Measurements from ENCODE around the gene CFD.
"Not testable (repeated sequence)": the region's sequence is repeated elsewhere in the genome, so short reads cannot be mapped to it uniquely, and the experiment has no call there.

The CFD gene

DNA sequence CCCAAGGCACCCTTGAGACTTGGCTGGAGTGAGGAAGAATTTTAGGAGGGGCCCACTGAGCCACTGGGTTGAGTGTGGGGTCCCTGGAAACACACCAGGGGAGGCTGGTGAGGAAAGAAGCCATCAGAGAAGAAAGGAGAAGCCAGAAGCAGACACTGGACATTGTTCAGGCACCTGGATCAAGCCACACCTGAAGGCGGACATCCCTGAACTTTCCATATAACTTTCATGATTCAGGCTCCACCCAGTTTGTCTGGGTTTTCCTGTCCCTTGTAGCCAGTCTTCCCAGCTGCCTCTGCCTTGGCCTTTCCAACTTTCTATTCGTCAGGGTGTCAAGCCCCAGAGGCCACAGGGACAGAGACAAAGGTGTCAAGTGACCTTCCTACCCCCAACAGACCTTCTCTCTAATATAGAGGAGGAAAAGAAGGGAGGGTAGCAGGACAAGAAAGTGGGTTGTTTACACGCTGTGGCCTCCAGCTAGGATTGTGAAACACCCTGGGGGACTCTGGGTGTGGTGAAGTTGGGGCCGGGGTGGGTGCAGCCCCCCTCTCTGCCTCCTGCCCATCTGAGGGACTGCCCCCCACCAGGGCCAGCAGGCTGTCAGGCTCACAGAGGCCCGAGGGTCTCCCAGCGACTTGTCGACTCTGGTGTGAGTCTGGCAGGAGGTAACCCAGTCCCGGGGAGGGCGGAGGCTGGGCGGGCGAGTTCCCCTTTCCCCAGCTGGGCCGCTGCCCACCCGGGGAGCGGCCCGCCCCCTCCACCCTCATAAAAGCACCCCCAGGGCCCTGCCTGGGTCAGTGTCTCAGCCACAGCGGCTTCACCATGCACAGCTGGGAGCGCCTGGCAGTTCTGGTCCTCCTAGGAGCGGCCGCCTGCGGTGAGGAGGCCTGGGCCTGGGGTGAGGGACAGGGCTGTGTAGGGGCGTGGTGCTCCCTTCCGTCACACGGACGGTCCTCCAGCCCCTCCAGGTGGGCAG, at the start of gene CFD:
CFD (plus strand) TSS at position 797 of the 976 bp plus-strand sequence; CDS start at position 823, 26 bp downstream.
- DNase-seq, result no peak

DNA sequence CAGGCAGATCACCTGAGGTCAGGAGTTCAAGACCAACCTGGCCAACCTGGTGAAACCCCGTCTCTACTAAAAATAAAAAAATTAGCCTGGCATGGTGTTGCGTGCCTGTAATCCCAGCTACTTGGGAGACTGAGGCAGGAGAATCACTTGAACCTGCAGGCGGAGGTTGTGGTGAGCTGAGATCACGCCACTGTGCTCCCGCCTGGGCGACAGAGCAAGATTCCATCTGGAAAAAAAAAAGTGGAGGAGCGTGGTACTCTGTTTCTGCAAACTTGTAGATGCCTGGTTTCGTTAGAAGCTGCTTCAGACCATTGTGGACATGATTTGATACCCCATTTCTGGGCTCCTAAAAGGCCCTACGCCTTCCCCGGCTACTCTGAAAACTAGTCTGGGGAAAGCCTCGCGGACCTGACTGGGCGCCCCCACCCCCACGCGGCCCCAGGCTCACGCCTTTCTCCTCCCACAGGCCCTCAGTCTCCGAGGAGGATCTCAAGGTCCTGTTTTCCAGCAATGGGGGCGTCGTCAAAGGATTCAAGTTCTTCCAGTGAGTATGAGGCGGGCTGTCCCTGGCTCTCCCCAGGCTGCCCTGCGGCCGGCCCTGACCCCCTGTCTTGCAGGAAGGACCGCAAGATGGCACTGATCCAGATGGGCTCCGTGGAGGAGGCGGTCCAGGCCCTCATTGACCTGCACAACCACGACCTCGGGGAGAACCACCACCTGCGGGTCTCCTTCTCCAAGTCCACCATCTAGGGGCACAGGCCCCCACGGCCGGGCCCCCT, 49.2 kb upstream of the CFD start:
- DNase-seq, result no peak

DNA sequence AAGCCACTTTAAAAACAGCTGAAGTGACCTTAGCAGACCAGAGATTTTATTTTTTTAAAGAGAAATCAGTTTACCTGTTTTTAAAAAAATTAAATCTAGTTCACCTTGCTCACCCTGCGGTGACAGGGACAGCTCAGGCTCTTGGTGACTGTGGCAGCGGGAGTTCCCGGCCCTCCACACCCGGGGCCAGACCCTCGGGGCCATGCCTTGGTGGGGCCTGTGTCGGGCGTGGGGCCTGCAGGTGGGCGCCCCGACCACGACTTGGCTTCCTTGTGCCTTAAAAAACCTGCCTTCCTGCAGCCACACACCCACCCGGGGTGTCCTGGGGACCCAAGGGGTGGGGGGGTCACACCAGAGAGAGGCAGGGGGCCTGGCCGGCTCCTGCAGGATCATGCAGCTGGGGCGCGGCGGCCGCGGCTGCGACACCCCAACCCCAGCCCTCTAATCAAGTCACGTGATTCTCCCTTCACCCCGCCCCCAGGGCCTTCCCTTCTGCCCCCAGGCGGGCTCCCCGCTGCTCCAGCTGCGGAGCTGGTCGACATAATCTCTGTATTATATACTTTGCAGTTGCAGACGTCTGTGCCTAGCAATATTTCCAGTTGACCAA, 48.5 kb upstream of the CFD start:
- DNase-seq, result no peak

DNA sequence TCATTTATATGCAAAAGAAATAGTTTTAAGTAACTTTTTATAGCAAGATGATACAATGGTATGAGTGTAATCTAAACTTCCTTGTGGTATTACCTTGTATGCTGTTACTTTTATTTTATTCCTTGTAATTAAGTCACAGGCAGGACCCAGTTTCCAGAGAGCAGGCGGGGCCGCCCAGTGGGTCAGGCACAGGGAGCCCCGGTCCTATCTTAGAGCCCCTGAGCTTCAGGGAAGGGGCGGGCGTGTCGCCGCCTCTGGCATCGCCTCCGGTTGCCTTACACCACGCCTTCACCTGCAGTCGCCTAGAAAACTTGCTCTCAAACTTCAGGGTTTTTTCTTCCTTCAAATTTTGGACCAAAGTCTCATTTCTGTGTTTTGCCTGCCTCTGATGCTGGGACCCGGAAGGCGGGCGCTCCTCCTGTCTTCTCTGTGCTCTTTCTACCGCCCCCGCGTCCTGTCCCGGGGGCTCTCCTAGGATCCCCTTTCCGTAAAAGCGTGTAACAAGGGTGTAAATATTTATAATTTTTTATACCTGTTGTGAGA, 47.9 kb upstream of the CFD start:
- no peak for DNase-seq

DNA sequence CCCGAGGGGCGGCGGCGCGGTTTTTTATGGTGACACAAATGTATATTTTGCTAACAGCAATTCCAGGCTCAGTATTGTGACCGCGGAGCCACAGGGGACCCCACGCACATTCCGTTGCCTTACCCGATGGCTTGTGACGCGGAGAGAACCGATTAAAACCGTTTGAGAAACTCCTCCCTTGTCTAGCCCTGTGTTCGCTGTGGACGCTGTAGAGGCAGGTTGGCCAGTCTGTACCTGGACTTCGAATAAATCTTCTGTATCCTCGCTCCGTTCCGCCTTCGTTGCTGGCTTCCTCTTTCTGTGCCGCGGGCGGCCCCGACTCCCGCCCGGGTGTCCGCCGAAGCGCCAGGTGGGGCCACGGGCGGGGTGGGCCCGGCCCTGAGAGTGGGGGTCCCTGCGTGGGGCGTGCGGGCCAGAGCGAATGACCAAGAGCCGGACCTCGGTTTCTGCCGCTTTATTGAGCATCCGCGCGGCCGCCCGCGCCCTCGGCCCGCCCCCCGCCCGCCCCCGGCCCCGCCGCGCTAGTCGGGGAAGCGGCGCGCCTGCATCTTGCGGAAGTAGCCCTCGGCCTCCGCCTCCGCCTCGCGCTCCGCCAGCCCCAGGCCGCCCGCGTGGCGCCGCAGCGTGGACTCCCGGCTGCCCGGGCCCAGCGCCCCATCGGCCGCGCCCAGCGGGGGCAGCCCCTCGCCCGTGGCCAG, 47.3 kb upstream of the CFD start:
- DNase-seq, result no peak

DNA sequence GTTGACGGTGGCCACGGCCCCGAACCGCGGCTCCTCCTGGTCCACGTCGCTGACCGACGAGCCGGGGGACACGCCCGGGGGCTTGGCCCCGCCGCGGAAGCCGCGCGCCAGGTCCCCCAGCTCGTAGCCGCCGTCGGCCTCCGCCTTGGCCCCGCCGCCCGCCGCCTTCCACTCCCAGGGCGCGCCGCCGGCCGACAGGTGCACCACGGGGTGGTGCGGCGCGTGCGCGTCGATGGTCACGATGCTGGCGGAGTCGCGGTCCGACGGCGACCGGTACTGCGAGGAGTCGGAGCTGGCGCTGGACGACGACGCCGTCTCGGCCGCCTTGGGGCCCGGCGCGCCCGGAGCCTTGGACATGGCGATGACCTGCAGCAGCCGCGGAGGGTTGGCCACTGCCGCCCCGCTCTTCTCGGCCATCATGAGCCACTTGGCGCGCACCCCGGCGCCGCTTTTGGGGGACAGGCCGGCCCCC, 46.7 kb upstream of the CFD start:
- no peak for DNase-seq

DNA sequence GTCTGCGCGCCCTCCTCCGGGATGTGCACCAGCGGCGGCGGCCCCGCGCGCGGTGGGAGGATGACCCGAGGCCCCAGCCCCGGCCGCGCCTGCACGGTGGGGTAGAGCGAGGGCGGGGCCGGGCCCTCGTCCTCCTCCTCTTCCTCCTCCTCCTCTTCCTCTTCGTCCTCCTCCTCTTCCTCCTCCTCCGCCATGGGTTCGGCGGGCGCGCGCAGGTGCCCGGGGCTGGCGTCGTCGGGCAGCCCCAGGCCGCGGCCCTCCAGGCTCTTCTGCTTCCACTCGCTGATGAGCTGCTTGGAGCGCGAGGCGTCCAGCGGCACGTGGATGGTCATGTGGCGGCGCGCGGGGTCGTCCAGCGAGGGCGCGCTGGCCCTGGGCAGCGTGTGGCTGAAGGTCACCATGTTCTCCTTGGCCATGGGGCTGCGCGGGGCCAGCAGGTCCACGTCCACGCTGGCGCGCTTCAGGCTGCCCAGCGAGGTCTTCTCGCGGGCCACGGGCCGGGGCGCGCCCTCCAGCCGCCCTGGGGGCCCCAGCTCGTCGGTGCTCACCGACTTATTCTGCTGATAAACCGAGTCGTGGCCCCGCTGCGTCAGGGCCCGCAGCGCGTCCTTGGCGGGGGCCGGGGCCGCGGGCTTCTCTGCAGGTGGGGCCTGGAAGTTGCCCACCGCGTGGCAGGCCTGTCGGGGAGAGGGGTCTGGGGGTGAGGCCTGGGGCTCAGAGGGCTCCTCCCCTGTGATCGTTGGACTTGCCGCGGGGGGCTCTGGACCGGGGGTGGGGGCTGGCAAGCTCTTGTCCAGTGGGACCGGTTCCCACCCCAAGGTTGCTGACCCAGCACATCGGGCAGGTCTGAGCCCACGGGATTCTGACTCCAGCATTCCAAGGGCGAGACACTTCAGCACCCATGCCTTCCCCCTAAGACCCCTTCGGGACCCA, 46.0 kb upstream of the CFD start:
- DNase-seq, result no peak

DNA sequence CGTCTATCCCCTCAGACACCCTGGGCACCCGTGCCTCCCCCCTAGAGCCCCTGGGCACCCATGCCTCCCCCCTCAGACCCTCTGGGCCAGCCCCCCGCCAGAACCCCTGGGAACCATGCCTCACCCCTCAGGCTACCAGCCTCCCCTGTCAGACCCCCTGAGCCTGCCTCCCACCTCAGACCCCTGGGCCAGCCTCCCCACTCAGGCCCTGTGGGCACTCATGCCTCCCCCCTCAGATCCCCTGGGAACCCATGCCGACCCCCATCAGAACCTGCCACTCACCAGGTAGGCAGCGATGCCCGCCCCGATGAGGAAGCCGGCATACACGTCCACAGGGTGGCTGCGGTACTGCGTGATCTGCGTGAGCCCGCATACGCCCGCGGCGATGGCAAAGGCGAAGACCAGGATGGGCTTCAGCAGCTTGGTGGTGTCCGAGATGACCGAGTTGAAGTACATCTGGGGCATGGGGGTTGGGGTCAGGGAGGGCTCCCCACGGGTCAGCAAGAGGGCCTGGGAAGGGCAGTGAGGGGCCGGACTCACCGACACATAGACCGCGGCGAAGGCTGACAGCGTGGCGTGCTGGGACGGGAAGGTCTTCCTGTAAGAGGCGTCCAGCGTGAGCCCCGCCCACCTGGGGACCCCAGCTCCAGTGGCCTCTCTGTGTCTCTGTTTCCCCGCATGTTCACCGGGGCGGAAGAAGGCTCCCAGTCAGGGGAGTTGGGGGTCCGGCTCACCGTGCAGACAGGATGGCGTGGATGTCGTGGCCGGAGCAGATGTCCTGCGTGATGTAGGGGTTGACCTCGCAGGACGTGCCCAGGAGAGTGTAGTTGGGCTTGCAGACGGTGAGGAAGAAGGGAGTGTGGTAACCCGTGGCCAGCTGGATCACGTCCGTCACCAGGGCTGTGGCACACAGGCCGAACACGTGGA, 45.0 kb upstream of the CFD start:
- DNase-seq, result no peak

DNA sequence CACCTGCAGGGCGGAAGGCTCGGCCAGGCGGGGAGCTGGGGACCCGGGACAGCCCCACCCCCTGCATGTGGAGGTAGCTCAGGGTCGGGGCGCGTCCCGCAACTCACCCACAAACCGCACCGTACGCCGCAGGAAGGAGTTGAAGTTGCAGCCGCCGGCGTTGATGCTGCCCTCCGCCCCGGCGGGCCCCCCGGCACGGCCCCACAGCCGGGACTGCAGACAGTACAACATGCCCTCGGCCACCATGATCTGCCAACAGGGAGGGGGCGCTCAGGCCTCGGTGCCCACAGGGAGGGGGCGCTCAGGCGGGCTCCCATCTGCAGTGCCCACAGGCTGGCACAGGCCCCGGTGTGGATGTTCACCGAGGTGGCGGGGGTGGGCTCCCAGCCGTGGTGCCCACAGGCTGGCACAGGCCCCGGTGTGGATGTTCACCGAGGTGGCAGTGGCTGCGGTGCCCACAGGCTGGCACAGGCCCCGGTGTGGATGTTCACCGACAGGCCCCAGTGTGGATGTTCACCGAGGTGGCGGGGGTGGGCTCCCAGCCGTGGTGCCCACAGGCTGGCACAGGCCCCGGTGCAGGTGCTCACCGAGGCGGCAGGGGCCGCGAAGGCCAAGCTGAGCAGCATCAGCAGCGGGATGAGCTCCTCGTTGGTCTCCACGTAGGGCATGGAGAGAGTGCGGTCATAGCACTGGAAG, 44.2 kb upstream of the CFD start:
- DNase-seq, result no peak

DNA sequence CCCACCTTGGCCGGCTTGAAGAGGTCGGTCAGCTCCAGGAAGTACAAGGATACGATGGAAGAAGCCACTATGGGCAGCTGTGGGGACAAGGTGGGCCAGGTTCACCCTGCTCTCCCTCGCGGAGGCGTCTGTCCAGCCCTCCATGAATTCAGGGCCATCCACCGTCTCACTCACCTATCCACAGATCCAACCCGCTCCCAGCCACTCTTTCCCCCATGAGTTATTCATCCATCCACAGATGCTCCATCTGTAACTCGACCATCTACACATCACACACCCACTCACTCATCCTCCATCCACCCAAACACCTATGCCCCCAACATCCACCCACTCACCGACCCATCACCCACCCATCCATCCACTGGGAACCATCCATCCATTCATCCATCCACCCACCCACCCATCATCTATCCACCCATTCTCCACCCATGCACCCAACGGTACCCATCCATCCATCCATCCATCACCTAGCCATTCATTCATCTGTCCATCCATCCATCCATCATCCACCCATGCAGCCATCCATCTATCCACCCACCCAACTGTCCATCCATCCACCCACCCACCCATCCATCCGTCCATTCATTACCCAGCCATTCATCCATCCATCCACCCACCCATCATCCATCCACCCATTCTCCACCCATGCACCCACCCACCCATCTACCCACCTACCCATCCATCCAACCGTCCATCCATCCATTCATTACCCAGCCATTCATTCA, 43.5 kb upstream of the CFD start:
- no peak for DNase-seq

DNA sequence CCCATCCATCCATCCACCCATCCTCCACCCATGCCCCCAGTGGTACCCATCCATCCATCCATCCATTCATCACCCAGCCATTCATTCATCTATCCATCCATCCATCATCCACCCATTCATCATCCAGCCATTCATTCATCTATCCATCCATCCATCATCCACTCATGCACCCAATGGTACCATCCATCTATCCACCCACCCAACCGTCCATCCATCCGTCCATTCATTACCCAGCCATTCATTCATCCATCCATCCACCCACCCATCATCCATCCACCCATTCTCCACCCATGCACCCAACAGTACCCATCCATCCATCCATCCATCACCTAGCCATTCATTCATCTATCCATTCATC, 43.0 kb upstream of the CFD start:
- no peak for DNase-seq

DNA sequence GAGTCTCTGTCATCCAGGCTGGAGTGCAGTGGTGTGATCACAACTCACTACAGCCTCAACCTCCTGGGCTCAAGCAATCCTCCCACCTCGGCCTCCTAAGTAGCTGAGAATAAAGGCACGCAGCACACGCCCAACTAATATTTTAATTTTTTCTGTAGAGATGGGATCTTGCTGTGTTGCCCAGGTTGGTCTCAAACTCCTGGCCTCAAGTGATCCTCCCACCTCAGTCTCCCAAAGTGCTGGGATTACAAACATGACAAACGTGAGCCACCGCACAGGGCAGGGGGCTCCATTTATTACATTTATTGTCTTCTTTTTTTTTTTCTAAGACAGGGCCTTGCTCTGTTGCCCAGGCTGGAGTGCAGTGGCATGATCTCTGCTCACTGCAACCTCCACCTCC, 39.3 kb upstream of the CFD start:
- not testable (repeated sequence) for DNase-seq

DNA sequence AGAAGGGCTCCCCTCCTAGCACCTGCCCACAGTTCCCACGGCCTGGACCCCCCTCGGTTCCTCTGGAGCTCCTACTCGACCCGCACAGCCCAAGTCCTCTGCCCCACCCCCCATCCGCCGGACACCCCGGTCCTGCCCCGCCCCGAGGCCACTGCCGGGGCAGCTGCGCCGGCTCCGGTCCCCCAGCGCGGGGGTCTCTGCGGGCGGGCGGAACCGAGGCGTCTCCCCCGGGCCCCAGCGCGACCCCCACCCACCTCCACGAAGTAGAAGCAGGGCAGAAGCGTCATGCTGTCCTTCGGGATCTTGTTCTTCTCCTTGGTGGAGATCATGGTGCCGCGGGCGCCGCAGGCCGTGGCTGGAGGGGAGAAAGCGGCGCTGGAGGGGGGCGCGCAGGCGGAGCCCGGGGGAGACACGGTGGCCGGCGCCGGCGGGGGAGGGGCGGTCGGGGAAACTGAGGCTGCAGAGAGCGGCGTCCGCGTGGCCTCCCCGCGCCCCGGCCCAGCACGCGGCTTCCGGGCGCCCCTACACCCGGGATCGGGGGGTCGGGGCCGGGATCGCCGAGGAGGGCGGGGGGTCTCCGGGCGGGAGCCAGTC, 38.1 kb upstream of the CFD start:
- DNase-seq, result no peak

DNA sequence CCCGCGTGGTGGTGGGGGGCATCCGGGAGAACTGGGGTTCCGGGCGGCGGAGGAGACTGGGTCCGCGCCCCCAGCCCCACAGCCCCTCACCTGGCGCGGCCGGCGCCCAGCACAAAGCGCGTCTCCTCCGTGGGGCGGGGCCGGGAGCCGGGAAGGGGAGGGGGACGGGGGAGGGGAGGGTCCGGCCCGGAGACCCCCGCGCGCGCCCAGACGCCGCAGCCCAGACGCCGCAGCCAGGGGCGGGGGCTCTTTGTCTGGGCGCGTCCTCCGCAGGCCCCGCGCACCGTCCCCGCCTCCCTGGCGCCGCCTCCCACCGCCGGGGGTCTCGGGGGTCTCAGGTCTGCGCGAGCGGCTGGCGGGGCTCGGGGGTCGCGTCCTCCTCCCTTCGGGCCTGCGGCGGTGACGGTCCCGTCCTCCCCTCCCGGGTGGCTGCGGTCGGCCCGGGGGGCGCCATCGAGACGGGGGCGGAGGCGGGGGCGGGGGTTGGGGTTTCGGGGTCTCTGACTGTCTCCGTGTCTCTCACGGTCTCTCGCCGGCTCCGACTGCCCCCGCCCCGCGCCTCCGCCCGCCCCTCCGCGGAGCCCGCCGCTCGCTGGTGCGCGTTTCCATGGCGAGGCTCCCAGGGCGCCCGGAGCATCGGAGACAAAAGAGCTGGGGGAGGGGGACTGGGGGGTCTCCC, 37.5 kb upstream of the CFD start, which contains the start of gene PLPPR3:
PLPPR3 (minus strand) TSS at position 131 of the 679 bp plus-strand sequence. CDS start 396 bp downstream, outside the sequence.
- DNase-seq, result no peak

DNA sequence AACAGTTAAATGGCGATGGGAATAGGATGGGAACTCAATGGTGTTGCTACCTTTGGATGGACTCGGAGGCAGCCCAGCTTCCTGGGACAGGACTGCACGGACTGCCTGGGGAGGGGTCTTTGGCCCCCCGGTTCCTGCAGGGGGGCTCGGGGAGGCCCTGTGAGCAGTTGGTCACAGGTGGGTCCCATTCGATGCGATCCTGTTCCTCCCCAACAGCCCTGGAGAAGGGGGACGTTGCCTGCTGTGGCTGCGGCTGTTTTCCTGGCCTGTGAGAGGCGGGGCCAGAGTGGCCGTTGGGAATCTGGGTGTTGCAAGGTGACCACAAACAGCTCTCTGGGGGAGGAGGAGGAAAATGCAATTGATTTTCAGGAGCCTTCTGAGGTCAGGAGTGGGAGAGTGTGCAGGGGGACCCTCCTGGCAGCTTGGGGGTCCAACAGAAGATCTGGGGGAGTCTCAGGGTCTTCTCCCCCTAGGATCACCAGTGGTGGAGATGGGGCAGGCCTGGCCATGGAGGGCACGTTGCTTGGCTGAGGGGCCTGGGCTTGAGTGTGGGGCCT, 35.8 kb upstream of the CFD start:
- no peak for DNase-seq

DNA sequence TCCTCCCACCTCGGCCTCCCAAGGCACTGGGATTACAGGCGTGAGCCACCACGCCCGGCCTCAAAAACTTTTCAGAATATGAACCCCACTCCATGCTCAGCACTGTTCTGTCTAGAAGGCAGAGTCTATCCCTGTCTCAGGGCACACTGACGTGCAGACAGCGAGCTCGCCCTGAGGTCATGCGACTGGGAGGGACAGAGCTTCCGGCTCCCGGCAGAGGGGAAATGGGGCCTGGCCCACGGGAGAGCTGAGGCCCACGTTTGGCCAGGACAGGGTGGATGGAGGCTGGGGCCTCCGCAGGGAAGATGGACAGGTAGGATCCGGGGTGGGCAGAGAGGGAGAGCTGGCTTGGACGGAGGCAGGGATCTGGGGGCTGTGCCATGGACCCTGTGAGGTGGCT, 34.6 kb upstream of the CFD start:
- no peak for DNase-seq

DNA sequence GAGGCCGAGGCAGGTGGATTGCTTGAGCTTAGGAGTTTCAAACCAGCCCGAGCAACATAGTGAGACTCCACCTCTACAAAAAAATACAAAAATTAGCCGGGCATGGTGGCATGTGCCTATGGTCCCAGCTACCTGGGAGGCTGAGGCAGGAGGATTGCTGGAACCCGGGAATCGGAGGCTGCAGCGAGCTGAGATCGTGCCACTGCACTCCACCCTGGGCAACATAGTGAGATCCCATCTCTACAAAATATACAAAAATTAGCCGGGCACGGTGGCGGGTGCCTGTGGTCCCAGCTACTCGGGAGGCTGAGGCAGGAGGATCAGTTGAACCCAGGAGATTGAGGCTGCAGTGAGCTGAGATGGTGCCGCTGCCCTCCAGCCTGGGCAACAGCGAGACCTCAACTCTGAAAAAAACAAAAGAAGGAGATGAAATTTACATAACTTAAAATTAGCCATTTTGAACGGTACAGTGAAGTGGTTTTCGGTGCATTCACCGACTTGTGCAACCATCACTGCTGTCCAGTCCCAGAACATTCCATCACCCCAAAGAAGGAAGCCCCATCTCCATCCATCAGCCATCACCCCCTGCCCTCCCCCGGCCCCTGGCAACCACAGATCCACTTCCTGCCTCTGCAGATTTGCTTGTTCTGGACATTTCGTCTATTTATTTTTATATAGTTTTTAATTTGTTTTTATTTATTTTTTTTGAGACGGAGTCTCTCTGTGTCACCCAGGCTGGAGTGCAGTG, 33.4 kb upstream of the CFD start:
- no peak for DNase-seq

Data from NCI-H2029 (cell line).